GM19324 (cell line): ENCODE measurements around the gene SIGLEC10.
"Not testable (repeated sequence)": the region's sequence is repeated elsewhere in the genome, so short reads cannot be mapped to it uniquely, and the experiment has no call there.

ENCODE experiments used
- ATAC-seq: cut with Tn5 transposase; IDR thresholded peaks from one replicate; pipeline ENCODE4 v1.9.1; 2021; ENCODE audit warnings: mild to moderate bottlenecking, moderate library complexity; ENCODE audit not compliant: unreplicated experiment, low FRiP score

SIGLEC10 gene, protein sequence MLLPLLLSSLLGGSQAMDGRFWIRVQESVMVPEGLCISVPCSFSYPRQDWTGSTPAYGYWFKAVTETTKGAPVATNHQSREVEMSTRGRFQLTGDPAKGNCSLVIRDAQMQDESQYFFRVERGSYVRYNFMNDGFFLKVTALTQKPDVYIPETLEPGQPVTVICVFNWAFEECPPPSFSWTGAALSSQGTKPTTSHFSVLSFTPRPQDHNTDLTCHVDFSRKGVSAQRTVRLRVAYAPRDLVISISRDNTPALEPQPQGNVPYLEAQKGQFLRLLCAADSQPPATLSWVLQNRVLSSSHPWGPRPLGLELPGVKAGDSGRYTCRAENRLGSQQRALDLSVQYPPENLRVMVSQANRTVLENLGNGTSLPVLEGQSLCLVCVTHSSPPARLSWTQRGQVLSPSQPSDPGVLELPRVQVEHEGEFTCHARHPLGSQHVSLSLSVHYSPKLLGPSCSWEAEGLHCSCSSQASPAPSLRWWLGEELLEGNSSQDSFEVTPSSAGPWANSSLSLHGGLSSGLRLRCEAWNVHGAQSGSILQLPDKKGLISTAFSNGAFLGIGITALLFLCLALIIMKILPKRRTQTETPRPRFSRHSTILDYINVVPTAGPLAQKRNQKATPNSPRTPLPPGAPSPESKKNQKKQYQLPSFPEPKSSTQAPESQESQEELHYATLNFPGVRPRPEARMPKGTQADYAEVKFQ

DNA sequence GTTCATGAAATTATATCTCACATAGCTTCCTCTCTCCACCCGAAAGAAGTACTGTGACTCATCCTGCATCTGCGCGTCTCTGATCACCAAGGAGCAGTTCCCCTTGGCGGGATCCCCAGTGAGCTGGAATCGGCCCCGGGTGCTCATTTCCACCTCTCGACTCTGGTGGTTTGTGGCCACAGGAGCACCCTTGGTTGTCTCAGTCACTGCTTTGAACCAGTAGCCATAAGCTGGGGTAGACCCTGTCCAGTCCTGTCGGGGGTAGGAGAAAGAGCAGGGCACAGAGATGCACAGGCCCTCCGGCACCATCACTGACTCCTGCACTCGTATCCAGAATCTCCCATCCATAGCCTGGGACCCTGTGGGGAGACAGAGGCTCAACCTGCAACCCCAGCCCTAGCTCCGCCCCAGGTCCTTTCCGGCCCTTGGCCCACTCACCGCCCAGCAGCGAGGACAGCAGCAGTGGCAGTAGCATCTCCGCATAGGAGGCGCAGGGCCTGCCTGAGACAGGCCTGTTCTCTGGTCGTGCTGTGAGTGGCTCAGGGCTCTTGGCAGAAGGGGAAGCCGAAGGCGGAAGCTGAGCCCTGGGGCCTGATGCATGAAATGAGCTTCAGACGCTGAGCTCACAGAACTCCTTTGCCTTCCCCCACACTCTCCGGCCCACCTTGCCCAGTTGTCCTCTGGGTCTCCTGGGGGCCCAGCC lies at the start of gene SIGLEC10:
Gene SIGLEC10, minus strand, starts transcription at position 536 of the 703 bp plus-strand sequence. Its CDS starts 61 bp downstream, at position 475.
- no peak for ATAC-seq

DNA sequence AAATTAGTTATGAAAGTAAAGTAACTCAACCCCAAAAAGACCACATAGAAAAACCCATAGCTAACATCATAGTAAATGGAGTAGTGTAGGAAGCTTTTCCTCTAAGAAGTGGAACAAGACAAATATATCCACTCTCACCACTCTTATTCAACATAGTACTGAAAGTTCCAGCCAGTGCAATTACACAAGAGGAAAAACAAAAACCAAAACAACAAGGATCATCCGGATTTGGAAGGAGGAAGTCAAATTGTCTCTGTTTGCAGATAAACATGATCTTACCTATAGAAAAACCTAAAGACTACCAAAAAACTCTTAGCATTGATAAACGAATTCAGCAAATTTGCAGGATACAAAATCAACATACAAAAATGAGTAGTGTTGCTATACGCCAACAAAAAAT lies 49.3 kb upstream of the SIGLEC10 start:
- ATAC-seq, result no peak

DNA sequence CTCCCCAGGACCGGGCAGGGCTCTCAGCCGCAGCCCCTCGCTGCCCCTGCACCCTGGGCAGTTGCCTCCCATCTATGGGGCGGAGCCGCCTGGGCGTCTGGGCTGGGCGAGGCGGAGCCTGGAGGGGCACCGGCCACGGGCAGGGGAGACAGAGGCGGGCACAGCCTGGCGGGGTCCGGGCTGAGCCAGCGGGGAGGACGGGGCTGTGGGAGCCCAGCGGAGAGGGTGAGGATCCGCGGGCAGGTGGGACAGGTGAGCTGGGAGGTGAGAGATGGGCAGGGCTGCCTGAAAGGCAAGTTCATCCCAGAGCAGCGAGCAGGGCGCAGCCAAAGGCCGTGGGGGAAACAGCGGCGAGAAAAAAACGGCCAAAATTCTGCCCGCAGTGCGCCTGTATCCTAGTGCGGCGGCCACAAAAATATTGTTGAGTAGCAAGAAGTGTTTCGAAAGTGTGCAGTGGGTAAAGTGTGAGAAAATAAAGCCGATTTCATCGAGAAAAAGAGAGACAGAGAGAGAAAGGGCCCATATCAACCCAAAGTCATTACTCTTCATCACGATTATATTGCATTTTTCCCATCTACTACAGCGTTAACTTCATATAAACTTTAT lies 46.6 kb upstream of the SIGLEC10 start:
- ATAC-seq, result not testable (repeated sequence)

DNA sequence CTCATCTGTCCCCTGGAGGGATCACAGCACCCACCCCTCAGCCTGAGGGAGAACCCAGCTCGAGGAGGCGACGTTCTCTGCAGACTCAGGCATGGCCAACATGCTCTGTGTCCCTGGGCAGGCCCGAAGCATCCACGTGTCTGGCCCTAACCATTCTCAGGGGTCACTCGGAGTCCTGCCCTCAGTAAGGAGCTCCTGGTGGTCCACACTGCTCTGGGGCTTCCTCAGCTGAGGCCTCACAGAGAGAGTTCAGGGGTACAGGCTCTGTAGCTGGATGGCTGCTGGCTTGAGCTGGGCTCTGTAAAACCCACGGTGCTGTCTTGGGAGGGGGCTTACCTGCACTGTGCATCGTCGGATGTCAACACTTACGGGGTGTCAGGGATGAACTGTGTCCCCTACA lies 45.2 kb upstream of the SIGLEC10 start:
- ATAC-seq, result no peak

DNA sequence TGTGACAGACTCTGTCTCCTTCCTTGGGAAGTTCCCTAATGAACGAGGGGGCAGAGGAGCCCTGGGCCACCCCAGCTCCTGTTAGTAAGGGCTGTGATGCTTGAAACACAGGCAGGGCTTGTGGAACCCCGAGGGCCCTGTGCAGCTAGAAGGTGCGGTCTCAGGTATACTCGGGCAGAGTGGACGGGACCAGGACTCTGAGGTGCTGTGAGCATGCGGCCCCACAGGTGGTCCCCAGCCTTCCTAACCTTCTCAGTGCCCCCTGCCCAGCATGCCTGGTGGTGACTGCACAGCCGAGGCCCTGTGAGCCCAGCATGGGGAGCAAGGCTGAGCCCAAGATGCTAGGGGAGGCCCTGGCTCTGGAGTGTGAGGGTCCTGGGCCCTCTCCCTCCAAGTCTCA lies 44.8 kb upstream of the SIGLEC10 start:
- no peak for ATAC-seq

DNA sequence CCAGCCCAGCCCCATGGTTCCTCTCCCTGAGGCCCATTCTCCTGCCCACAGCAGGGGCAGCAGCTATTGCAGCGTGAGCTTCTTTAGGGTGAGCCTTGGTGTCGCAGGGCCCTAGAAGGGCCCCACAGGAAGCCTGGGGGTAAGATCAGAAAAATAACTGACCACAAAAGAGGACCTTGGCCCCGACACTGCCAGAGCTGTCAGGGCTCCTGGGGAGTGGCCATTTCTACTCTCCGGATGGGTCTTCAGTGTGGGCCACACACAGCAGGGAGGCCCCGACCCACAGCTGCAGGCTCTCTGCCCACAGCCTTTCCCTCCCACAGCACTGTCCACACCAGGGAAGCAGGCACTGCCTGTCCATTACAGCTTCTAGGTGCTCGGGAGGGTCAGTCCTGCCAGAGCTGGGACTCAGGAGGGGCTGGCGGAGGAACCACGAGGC lies 44.3 kb upstream of the SIGLEC10 start:
- ATAC-seq, result no peak

DNA sequence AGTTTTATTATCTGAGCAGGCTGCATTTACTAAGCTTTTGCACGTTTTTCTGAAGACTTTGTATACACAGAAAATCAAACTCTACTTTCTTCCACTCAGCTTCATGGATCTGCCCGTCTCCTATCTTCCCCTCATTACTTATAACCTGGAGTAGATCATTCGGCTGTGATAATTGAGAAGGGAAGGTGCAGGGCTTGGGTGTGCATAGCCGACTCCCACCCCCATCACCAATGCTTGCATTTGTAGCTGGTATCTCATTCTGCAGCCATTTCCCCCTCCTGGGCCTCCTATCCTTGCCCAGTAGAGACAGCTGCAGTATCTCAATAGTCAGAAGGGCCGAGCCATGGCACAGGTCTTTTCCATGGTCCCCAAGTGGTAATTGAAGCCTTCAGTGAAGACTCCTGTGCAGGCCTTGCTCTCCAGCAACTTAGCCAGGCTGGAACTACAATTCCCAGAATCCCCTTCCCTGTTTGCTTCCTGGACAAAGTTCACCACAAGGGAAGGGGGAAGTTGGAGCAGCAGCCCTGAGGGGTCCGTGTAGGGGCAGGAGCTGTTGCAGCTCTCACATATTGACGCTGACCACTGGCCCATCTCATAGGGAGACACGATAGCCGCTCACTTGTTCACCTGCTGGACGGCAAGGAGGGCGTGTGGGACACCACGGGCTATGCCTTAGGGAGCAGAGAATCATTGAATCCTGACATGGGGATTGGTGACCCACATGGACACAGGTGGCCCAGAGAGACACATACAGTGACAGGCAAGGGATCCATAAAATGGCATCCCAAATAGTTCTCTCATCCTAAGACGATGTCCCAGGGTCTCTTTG lies 42.9 kb upstream of the SIGLEC10 start:
- no peak for ATAC-seq

DNA sequence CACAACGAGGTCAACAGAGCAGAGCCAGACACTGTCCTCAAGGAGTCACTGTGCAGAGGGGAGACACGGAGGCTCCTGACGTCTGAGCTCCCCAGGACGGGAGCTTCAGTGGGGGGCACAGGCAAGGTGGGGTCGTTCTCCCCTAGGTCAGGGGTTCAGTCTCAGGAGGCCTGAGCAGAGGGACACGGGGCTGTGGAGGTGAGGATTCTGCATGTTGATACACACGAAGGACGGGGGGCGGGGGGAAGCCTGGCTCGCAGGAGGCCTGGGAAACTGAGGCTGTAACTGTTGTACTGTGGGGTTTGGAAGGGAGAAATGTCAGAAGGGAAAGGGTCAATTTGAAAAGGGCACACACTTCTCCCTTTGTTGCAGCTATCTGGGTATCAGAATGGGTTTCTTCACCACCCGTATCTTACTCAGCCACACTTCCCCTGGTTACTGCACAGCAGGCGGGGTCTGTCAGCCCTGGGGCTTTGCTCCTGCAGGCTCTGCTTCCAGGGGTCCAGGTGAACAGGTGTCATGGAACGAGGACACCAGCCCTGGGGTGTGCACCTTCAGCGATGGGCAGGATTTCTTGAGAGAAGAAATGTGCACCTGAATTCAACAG lies 41.6 kb upstream of the SIGLEC10 start:
- no peak for ATAC-seq

DNA sequence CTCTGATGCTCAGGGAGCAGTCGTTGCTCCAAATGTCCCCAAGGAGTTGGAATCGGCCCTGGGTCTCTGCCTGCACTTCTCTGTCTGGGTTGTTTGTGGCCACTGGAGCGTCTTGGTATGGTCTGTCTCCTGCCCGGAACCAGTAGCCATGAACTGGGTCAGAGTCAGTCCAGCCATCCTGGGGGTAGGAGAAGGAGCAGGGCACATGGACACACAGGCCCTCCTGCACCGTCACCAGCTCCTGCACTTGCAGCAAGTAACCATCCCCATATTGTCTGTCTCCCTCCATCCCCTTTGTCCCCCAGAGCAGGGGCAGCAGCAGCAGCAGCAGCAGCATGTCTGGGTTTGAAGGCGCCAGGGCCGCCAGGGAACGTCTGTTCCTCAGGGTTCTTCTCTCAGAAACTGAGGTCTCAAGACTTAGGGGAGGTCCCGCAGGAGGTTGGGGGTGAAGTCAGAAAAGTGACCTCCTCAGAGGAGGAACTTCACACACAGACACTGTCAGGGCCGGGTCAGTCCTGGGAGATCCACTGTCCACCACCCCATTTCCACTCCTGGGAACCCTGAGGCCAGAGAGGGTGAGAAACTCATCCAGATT lies 40.7 kb upstream of the SIGLEC10 start, which contains the start of gene SIGLEC8:
Gene SIGLEC8, minus strand, starts transcription at position 404 of the 595 bp plus-strand sequence. Its CDS starts 67 bp downstream, at position 337.
- no peak for ATAC-seq

DNA sequence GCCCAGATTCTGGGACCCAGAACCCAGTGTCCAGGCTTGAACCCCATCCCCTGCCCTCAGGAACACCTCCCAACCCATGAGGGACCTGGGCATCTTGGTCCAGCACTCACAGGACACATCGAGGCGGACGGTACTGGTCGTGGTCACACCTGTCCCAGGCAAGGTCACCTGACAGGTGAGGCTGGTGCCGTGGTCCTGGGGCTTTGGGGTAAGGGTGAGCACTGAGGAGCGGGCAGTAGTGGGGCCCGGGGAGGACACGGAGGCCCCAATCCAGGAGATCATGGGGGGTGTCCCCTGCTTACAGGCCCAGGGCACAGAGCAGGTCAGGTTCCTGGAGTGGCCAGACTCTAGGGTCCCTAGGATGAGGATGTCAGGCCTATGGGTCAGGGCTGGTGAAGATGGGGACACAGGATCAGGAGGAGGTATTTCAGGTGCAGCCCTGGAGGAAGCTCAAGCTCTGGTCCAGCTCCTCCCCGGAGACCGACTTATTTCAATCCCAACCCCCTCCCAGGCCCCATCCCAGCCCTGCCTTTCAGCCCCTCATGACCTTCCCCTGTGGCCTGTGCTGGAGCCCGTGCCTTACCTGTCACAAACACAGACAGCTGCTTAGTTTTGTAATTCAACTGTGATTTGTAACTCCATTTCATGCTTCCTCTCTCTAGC lies 40.0 kb upstream of the SIGLEC10 start:
- ATAC-seq, result no peak

DNA sequence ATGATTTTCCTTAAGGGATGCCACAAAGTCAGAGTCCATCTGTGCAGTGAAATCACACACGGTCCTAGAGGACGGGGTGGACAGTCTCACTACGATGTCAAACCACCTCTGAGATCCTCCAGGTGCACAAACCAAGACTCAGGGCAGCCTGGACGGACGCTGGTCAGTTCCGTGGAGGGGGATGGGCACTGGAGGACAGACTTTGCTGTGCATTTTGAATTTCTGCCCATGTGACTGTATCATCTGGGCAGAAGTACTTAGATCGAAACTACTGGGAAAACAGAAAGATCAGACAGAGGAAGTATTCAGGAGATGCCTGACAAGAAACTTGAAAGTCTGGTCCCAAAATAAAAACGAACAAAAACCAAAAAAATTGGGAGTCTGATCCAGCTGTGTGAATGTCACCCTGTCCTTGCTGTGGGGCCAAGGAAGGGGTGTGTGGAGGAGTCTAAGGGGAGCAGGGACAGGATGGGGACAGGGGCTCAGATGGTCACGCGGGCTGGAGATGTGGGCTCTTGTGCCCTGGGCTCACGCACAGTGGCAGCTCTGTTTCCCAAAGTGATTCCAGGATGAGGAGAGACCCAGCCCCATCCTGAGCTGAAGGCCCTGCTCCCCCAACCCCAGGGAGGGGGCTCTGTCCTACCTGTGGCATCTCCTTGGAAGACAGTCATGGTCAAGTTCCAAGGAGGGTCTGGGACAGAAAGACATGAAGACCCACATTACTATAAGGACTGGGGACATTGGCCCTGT lies 39.3 kb upstream of the SIGLEC10 start:
- no peak for ATAC-seq

DNA sequence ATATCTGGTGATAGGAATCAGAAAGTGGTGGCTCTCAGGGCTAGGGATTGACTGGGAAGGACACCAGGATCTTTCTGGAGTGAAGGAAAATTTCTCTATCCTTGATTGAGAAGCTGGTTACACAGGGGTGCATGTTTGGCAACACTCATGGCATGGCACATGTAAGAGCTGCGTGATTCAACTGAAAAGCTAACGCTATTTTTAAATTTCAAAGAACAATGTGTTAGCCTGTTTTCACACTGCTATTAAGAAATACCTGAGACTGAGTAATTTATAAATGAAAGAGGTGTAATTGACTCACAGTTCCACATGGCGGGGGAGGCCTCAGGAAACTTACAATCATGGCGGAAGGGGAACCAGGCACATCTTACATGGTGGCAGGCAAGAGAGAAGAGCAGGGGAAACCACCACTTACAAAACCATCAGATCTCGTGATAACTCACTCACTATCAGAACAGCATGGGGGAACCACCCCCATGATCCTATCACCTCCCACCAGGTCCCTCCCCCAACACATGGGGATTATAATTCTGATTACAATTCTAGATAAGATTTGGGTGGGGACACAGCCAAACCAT lies 33.4 kb upstream of the SIGLEC10 start:
- ATAC-seq, result no peak

DNA sequence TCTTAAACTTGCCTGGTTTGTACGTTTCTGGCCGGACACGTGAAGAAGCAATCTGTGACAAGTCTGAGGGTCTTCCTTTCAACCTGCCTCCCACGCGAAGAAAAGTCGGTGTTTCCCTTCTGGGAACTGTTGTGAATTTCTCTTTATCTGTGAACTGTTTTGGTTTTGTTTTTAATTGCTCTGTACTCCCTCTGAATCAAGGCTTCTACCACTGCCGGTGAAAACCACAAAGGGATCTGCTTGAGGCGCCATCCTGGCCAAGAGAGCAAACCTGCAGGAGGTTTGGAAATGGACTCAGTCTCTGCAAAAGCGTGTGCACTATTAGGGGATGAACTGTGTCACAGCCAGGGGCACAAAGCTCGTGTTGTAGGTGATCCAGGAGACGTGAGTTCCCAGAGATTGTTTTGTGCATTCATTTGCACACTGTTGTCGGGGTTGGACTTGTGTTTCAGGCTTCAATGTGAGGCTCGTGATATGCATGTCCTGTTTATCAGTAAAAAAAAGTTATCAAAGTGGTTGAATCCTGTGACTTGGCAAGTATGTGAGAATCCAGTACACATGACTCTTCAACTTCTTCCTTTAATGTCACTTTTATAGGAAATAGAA lies 31.1 kb upstream of the SIGLEC10 start:
- ATAC-seq, result no peak

DNA sequence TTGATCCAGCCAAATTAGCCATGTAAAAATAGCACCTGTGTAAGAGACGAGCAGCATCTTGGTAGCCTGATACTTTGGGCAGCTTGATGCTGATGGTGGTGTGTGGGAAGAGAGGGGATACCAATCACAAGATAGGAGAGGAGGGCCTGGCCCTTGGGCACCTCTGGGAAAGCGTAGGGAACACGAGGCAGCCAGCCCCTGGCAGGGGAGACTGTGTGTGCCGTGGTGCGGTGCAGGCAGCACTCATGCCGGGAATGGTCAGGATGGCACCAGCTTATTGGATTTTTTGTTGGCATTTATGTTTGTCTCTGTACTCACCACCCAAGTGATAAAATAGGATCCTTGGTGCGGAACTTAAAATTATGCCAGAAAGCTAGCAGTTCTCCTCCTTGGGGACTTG lies 30.6 kb upstream of the SIGLEC10 start:
- ATAC-seq, result no peak

DNA sequence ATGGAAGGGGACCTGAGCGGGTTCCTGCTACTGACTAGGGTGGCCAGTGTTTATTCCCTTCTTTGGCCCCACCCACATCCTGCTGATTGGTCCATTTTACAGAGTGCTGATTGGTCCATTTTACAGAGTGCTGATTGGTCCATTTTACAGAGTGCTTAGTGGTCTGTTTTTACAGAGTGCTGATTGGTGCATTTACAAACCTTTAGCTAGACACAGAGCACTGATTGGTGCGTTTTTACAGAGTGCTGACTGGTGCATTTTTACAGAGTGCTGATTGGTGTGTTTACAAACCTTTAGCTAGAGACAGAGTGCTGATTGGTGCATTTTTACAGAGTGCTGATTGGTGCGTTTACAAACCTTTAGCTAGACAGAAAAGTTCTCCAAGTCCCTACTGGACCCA lies 30.1 kb upstream of the SIGLEC10 start:
- not testable (repeated sequence) for ATAC-seq

DNA sequence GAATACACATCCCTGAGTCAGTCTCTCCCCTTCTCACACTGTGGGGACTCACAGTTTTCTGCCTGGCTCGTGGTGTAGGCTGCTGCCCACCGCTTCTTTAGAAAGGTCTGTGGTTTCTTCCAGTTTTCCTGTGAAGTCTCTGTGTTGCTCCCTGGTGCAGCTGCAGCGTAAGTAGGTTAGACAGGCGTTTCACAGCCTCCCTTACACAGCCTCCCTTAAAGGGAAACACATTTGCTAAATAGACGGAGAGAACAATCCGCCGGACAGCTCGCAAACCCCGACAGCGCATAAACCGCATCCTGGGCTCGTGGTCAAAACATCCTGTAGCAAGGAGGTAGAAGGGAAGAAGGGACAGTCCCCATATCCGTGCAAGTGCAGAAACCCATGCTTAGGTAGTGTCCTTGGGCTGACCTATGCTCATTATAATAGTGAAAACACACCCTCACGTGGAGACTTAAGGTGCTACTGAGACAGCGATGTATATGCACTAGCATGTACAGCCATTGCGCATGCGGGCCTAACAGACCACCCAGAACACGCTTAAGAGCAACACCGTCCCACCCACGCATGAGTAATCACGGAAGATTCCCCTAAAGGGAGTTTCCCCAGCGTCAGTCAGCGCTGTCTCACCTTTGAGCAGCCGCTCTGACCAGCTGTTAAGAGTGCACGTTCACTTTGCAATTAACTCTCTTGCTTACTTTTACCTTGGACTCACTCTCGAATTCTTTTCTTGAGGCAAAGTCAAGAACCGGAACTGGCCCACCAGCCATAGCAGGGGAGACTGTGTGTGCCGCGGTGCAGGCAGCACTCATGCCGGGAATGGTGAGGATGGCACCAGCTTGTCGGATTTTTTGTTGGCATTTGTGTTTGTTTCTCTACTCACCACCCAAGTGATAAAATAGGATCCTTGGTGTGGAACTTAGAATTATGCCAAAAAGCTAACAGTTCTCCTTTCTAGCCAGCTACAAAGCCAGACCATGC lies 24.3 kb upstream of the SIGLEC10 start:
- ATAC-seq, result peak; percentile 80
